Measurements from ENCODE around the gene PHAF1.

Gene PHAF1

DNA sequence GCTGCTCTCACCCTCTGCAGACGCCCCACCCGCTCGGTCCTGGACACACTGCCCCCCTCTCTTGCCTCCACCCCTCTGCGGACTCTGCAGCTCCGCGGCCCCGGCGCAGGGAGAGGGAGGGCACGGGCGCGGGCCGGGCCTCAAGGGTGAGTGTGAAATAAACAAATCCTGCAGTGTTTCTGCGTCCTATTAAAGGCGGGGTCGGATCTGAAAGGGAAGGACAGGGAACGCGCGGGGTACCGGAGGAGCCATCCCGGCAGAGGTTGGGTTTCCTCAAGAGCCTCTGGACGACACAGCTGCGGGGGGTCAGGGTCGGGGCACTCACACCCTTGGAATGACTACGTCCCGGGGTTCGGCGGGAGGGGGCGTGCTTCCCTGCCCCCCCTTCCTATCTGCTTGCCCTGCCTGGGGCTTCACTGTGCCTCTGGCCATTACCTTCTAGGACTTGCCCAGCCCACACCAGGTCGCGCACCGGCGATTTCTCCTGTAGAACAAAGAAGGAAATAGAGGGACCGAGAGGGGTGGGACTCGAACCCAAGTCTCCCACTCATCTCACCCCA lies 54.3 kb downstream of the PHAF1 start:
- DNase-seq (ENCODE audit: low spot score) = no peak

DNA sequence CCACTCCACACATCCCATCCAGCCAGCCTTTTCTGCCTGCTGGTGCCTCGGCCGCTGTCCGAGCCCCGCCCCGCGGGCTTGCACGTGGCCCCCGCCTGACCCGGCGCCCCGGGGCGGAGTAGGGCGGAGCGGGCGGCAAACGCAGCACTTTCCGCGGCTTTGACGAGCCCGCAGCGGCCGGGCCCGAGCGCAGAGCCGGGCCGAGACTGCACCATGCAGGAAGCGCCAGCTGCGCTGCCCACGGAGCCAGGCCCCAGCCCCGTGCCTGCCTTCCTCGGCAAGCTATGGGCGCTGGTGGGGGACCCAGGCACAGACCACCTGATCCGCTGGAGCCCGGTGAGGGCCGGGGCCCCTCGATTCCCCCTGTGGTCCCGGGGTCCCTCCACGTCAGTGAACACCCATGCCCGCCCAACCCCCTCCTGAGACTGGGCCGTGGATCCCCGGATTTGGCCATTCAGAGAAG lies 54.9 kb downstream of the PHAF1 start, which contains the start of gene HSF4:
HSF4 (plus strand) TSS at position 147 of the 463 bp plus-strand sequence; CDS start at position 214, 67 bp downstream.
- no peak for DNase-seq (ENCODE audit: low spot score)

- no peak for DNase-seq (ENCODE audit: low spot score)
Measured at GRCh38 chr16:67165121-67166078, 55.7 kb downstream of the PHAF1 start.

DNA sequence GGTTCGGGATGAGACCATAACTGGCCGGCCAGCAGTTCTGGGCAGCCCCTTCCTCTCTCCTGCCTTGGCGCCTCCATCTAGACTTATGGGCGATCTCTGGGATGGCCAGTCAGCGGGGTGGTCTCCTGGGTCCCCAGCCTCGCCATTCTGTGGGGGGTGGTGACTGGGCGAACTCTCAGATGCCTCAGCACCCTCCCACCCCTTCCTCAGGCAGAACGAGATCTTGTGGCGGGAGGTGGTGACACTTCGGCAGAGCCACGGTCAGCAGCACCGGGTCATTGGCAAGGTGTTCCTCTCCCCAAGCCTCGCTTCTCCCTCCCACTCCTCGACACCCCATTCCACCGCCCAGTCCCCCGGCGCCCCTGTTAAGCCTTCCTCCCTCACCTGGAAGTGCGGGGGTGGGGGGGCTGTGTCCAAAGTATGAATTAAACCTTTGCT lies 56.4 kb downstream of the PHAF1 start:
- DNase-seq (ENCODE audit: low spot score) = no peak

DNA sequence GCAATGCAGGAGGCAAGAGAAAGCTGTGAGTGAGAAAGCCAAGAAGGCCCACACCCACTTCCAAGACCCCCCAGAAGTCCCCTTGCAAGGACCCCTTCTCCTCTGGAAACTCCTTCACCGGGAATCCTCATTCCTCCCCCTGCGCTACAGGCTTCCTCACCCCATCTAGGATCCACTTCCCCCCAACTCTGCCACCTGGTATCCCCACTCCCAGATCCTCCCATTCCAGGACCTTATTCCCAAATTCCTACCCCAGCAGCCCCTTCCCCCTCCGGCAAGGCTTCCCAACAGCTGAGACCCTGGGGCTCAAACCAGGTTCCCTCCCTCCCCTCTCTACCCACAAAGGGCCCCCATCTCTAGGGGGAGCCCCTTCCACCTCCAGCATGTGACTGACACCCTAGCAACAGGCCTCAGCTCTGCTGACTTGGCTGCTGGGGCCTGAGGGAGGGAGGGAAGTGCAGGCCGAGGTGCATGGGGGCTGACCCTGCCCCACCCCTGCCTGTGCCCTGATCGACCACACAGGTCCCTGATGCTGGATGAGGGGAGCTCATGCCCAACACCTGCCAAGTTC lies 56.9 kb downstream of the PHAF1 start:
- DNase-seq (ENCODE audit: low spot score) = no peak

DNA sequence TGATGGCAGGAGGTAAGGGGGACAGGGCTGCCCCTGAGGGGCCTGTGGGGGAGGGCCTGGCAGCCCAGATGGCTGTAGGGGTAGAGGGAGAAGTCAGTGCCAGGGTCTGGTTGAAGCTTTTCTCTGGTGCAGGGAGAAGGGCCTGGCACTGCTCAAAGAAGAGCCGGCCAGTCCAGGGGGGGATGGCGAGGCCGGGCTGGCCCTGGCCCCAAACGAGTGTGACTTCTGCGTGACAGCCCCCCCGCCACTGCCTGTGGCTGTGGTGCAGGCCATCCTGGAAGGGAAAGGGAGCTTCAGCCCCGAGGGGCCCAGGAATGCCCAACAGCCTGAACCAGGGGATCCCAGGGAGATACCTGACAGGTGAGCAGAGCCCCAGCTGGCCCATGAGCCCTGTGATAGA lies 57.8 kb downstream of the PHAF1 start:
- DNase-seq (ENCODE audit: low spot score) = no peak

DNA sequence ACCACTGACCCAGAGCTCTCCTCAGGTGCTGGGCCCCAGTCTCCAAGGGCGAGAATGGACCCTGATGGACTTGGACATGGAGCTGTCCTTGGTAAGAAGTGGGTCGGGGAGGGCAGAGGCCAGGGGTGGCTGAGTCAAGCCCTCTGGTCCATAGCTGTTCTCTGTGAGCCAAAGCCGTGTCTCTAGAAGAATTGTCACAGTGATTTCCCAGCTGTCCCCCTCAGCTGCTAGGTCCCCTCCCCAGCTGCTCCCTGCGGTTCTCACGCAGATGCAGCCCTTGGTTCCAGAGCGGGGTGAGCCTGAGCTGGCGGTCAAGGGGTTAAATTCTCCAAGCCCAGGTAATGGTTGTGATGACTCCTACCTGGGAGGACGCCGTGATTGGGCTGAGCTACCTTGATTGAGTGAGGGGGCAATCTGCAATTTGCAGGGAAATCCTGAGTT lies 59.3 kb downstream of the PHAF1 start:
- no peak for DNase-seq (ENCODE audit: low spot score)

- peak; percentile 35 for DNase-seq (ENCODE audit: low spot score)
Measured at GRCh38 chr16:67169642-67170167, 60.0 kb downstream of the PHAF1 start.

DNA sequence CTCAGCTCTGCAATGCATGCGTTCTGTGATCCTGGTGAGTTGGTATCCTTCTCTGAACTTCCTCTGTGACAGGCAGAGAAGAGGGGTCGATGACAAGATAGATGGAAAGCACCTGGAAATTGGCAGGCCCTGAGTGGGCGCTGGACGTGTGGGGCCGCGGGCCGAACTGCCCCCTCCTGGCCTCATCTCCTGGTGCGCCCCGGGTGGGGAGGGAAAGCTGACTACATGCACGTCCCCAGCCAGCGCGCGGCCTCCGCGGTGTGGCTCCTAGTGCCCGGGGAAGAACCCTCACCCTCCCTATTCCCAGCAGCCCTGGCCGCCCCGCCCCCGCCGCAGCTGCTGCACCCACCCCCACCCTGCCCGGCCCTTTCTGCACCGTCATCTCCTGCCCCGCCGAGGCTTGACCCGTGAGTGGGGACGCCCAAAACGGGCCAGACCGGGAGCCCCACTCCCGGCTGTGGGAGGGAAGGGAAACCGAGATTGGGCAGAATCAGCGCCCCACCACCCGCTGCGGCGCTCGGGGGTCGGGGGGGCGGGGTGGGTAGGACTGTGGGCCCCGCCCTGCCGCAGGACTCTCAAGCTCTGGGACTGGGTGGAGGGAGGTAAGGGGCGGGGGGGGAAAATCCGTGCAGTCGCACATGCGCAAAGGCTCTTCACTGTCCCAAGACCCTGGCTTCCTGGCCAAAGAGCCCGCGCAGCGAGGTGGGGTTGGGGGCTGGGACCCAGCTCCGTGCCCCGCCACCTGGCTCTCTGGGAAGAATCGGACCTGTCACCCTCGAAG lies 60.6 kb downstream of the PHAF1 start, which contains the start of gene NOL3:
NOL3 (plus strand) TSS at position 371 of the 781 bp plus-strand sequence.
- no peak for DNase-seq (ENCODE audit: low spot score)

DNA sequence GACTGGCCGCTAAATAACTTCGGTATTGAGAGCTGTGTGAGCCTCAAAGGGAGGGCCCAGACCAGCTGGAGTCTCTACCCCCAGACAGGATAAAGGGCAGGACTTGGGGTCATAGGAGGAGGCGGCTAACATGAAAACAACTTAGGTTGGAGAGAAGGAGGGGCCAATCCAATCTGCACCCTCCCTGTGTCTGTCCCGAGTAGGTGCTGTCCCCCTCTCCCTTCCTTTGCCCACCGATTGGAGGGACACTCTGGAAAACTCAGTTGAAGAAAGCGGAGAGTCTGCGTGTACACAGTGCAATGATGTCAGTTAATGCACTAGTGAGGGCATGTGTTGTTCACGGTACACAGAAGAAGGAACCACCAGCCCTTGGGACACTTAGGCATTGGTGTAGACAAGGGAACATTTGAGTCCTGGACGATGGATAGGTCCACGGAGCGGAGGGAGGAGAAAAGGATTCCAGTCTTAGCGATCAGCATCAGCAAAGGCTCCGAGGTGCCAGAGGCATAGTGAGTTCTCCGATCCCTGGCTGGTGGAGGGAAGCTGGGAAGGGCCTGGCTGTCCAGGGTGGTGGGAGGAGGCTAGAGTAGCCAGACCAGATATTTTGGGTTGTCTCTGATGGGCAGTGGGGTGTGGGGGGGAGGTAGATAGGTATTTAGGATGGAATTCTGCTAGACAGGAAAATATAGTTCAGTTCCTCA lies 61.4 kb downstream of the PHAF1 start:
- DNase-seq (ENCODE audit: low spot score) = no peak

DNA sequence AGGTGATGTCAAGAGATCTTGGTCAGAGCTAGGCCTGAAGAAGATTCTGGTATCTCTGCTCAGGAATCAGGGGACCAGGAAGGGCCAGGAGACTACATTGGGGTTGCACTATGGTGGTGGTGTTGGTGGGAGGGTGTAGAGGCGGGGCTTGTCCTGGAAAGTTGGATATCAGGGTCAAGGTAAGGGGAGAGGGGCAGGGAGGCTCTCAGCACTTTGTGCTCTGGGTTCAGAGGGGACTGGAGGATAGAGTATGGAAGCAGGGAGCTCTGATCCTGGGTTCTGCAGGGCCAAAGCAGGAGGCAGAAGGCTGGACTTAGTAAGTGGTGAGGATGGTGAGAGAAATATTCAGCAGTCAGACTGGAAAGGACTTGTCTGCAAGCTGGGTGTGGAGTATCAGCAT lies 63.6 kb downstream of the PHAF1 start:
- no peak for DNase-seq (ENCODE audit: low spot score)

DNA sequence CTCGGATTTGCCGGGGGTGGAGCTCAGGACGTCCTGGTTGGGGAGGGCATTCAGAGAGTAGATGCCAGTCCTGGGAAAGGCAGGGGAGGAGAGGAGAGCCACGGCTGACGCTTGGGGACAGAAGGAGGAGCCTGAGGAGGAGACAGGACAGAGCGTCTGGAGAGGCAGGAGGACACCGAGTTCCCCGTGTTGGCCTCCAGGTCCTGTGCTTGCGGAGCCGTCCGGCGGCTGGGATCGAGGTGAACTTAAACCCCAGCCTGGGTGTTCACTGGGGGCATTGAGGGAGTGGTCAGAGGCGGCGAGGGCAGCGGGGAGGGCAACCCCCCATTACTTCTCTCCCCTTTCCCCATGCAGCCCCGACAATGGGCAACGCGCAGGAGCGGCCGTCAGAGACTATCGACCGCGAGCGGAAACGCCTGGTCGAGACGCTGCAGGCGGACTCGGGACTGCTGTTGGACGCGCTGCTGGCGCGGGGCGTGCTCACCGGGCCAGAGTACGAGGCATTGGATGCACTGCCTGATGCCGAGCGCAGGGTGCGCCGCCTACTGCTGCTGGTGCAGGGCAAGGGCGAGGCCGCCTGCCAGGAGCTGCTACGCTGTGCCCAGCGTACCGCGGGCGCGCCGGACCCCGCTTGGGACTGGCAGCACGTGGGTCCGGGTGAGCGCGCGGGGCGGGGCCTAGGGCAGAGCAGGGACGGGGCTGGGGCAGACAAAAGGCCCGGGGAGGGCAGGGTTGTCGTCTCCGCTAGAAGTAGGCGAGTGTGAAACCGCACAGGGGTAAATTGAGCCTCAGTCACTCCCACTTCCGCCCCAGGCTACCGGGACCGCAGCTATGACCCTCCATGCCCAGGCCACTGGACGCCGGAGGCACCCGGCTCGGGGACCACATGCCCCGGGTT lies 64.3 kb downstream of the PHAF1 start:
- peak; percentile 69 for DNase-seq (ENCODE audit: low spot score)

DNA sequence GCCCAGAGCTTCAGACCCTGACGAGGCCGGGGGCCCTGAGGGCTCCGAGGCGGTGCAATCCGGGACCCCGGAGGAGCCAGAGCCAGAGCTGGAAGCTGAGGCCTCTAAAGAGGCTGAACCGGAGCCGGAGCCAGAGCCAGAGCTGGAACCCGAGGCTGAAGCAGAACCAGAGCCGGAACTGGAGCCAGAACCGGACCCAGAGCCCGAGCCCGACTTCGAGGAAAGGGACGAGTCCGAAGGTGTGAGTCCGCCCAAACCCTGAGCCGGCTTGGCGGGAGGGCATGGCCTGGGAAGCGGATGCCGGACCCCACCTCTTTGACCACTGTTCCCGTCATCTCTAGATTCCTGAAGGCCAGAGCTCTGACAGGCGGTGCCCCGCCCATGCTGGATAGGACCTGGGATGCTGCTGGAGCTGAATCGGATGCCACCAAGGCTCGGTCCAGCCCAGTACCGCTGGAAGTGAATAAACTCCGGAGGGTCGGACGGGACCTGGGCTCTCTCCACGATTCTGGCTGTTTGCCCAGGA lies 65.0 kb downstream of the PHAF1 start:
- no peak for DNase-seq (ENCODE audit: low spot score)

- DNase-seq (ENCODE audit: low spot score) = no peak
Measured at GRCh38 chr16:67176662-67177061, 66.9 kb downstream of the PHAF1 start.

GRCh38 chr16:67177743-67178699 lies 68.3 kb downstream of the PHAF1 start:
- DNase-seq (ENCODE audit: low spot score) = peak; percentile 66

- no peak for DNase-seq (ENCODE audit: low spot score)
Measured at GRCh38 chr16:67179421-67180080, 69.8 kb downstream of the PHAF1 start.

DNA sequence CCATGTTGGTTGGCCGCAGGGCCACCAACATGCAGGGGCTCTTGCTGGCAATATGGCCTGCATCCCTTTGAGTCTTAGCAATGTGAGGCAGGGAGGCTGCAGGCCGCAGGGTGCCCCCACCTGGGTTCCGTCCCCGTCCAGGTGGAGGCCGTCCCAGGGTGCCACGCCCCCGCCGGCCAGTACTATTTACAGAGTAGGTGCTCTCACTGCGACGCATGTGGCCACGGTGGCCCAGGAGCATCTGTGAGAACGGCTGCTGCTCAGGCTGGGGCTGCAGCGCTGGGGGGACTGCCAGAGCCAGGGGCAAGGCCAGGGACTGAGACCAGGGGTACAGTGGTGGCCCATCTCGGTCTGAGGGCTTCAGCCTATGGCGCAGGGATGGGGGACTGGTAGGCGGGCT lies 70.4 kb downstream of the PHAF1 start:
- DNase-seq (ENCODE audit: low spot score) = no peak

DNA sequence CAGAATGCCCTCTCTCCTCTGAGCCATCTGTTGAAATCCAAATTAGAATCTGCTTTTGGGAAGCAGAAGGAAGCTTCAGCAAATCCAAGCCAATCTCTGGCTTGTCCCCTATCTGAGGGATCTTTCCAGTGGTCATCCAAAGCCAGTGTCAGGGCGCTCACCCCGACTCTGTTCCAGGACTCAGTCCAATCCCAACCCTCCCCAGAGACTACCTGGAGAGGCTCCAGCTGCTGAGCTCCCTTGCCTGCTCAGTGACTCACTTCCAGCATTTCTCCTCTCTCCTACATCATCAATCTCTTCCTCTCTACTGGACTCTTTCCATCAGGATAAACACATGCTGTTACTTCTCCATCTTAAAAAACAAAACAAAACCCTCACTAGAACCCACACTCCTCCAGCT lies 71.6 kb downstream of the PHAF1 start:
- no peak for DNase-seq (ENCODE audit: low spot score)
